CD4-positive, alpha-beta T cell (primary cell): Measurements from ENCODE around the gene TBCD. TPM values are rescaled to one million over a fixed set of nuclear protein-coding genes. Genes with fewer than 3 reads are reported as not detected.

Experiments used
- ATAC-seq: fragments of 200-7000 bp; cut with Tn5 transposase; one replicate; pipeline ENCODE4 v1.10.0; 2022; ENCODE audit warnings: mild to moderate bottlenecking; ENCODE audit not compliant: poor library complexity
- CTCF ChIA-PET: fragments of 350-600 bp; sonication (Branson Sonifier 250); formaldehyde crosslinking; loops from one replicate; lab custom pipeline; 2021; ENCODE audit warnings: antibody characterized with exemption, inconsistent platforms; lab: Charles Lee
- POLR2A ChIA-PET: fragments of 350-600 bp; sonication (Branson Sonifier 250); formaldehyde crosslinking; loops from one replicate; lab custom pipeline; 2021; ENCODE audit warnings: antibody characterized with exemption, inconsistent platforms; lab: Charles Lee
- DNase-seq, 14 experiments: peaks; one replicate each; pipeline ENCODE4 v3.0.0-alpha.2; 2013 to 2020; ENCODE audit warnings: mixed read lengths in 2 of 14
- H3K27ac ChIP-seq, 2 donors: one replicate each; pipeline versions ENCODE4 v1.5.1 to v1.7.0; 2013; ENCODE audit warnings: low read length in 2 of 2, low read depth in 1 of 2, mild to moderate bottlenecking in 1 of 2
- H3K27me3 ChIP-seq, 2 experiments: 1 replicate in 1 of 2; 2 replicates in 1 of 2; pipeline versions ENCODE4 v1.6.1 to v1.7.0; 2013; ENCODE audit warnings: low read length in 2 of 2, control low read depth in 1 of 2, mild to moderate bottlenecking in 1 of 2, moderate library complexity in 1 of 2; ENCODE audit not compliant: insufficient read depth in 2 of 2, control insufficient read depth in 1 of 2
- H3K36me3 ChIP-seq: one replicate; pipeline ENCODE4 v1.6.1; 2013; ENCODE audit warnings: low read length, control low read depth; ENCODE audit not compliant: insufficient read depth
- H3K4me1 ChIP-seq: one replicate; pipeline ENCODE4 v1.6.1; 2013; ENCODE audit warnings: low read length, control low read depth; ENCODE audit not compliant: insufficient read depth
- H3K4me3 ChIP-seq: one replicate; pipeline ENCODE4 v1.5.1; 2013; ENCODE audit warnings: mild to moderate bottlenecking, low read length, moderate library complexity
- H3K9me3 ChIP-seq, 2 experiments: 1 replicate in 1 of 2; 2 replicates in 1 of 2; pipeline versions ENCODE4 v1.6.1 to v1.7.0; 2013; ENCODE audit warnings: low read length in 2 of 2, mild to moderate bottlenecking in 2 of 2, control low read depth in 1 of 2, moderate library complexity in 1 of 2; ENCODE audit not compliant: control insufficient read depth in 1 of 2, insufficient read depth in 1 of 2
- H3K27ac Mint-ChIP-seq: one replicate; pipeline ENCODE4 v1.8.0; 2020; ENCODE audit warnings: mixed read lengths
- H3K27me3 Mint-ChIP-seq: one replicate; pipeline ENCODE4 v1.8.0; 2021; ENCODE audit warnings: mixed read lengths
- H3K36me3 Mint-ChIP-seq: one replicate; pipeline ENCODE4 v1.8.0; 2021; ENCODE audit warnings: low read depth, mixed read lengths
- H3K4me1 Mint-ChIP-seq: one replicate; pipeline ENCODE4 v1.8.0; 2021; ENCODE audit warnings: low read depth, mixed read lengths
- H3K4me3 Mint-ChIP-seq: one replicate; pipeline ENCODE4 v1.8.0; 2020; ENCODE audit warnings: mild to moderate bottlenecking, mixed read lengths
- H3K9me3 Mint-ChIP-seq: one replicate; pipeline ENCODE4 v1.8.0; 2020; ENCODE audit warnings: mixed read lengths
- intact Hi-C, 2 experiments: fragments of 100-400 bp; cut with DNase I in 1 of 2; cut with micrococcal nuclease in 1 of 2; formaldehyde crosslinking; loops; one replicate each; pipeline versions ENCODE4 v1.15.1 to v1.9.0; 2023 to 2025; cut with DNase I, micrococcal nuclease
- total RNA-seq, 174 experiments: library from RNA in 2 of 174; stranded (reverse) in 2 of 174; gene quantifications; one replicate each; pipeline ENCODE4 v1.2.3 and lab custom pipeline; 2021 to 2026
- TF ChIP-seq, protein P1 (sequence below): fragments of 200-600 bp; IDR thresholded peaks from one replicate; pipeline ENCODE4 v1.8.0; 2022; ENCODE audit warnings: antibody characterized with exemption, mild to moderate bottlenecking

TBCD gene
- total RNA-seq, 2 experiments from 2014 or later: 74.6 to 80.3 TPM

GRCh38 chr17:82828875-82829487, 77.1 kb downstream of the TBCD start:
- Histone ChIP-seq H3K27ac (no peak overlapping the region), H3K27me3 (no peaks in the 10 kb centered on the region), H3K36me3 (peaks cover 23% of the 10 kb centered on the region), H3K4me1 (peaks cover 3% of the 10 kb centered on the region), H3K4me3 (no peak overlapping the region), H3K9me3 (no peaks in the 10 kb centered on the region)
- H3K36me3 Mint-ChIP-seq: peaks cover 19% of the 10 kb centered on the region
- TF ChIP-seq, protein P1, sequence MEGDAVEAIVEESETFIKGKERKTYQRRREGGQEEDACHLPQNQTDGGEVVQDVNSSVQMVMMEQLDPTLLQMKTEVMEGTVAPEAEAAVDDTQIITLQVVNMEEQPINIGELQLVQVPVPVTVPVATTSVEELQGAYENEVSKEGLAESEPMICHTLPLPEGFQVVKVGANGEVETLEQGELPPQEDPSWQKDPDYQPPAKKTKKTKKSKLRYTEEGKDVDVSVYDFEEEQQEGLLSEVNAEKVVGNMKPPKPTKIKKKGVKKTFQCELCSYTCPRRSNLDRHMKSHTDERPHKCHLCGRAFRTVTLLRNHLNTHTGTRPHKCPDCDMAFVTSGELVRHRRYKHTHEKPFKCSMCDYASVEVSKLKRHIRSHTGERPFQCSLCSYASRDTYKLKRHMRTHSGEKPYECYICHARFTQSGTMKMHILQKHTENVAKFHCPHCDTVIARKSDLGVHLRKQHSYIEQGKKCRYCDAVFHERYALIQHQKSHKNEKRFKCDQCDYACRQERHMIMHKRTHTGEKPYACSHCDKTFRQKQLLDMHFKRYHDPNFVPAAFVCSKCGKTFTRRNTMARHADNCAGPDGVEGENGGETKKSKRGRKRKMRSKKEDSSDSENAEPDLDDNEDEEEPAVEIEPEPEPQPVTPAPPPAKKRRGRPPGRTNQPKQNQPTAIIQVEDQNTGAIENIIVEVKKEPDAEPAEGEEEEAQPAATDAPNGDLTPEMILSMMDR: no peak
- CTCF ChIA-PET: no interaction called here
- DNase-seq: no peak
- H3K4me3 Mint-ChIP-seq: no peak overlapping the region
- no peaks in the 10 kb centered on the region for H3K4me1 Mint-ChIP-seq
- no peaks in the 10 kb centered on the region for H3K27me3 Mint-ChIP-seq
- intact Hi-C loops: no loop called here
- H3K27ac Mint-ChIP-seq: no peak overlapping the region
- H3K9me3 Mint-ChIP-seq: no peaks in the 10 kb centered on the region
- no peak for ATAC-seq
- POLR2A ChIA-PET: no interaction called here

DNA sequence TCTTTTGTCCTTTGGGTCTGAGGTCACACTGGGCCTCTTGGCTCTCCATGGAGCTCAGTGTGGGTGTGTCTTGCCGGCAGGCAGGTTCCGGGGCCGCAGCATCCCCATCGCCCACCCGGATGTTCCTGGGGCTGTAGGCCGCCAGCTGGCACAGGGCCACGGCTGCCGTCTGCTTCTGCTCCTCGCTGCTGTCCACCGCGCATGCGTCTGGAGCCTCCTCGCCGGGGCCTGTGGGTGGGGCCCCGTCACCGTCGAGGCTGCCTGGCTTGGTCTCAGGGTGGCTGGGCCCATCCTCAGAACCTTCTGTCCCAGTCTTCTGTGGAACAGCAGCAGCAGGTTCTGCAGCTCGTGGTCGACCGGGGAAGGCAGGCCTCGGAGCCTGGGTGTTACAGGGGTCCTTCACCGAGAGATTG, 78.4 kb downstream of the TBCD start:
- intact Hi-C loops: no loop called here
- no peak overlapping the region for H3K27ac ChIP-seq
- POLR2A ChIA-PET: interaction anchor here (0.6 to 0.7 kb wide), 2 partner anchors 18 to 28 kb away, joined by 3 to 4 read pairs; no protein-coding TSS in a partner anchor
- TF ChIP-seq, protein P1: no peak
- H3K4me1 ChIP-seq: peaks cover 3% of the 10 kb centered on the region
- no peaks in the 10 kb centered on the region for H3K9me3 ChIP-seq
- H3K36me3 ChIP-seq: peaks cover 23% of the 10 kb centered on the region
- no peaks in the 10 kb centered on the region for H3K9me3 Mint-ChIP-seq
- no peaks in the 10 kb centered on the region for H3K27me3 ChIP-seq
- H3K4me1 Mint-ChIP-seq: no peaks in the 10 kb centered on the region
- CTCF ChIA-PET: no interaction called here
- H3K4me3 Mint-ChIP-seq: no peak overlapping the region
- no peaks in the 10 kb centered on the region for H3K27me3 Mint-ChIP-seq
- ATAC-seq (no peak), DNase-seq (no peak)
- H3K27ac Mint-ChIP-seq: no peak overlapping the region
- H3K4me3 ChIP-seq: no peak overlapping the region
- peaks cover 19% of the 10 kb centered on the region for H3K36me3 Mint-ChIP-seq

- Histone ChIP-seq H3K4me3 (no peak overlapping the region), H3K27ac (no peak overlapping the region), H3K9me3 (no peaks in the 10 kb centered on the region), H3K36me3 (peaks cover 23% of the 10 kb centered on the region), H3K27me3 (no peaks in the 10 kb centered on the region), H3K4me1 (peaks cover 3% of the 10 kb centered on the region)
- ChIA-PET POLR2A (no interaction called here), CTCF (no interaction called here)
- intact Hi-C loops: no loop called here
- no peaks in the 10 kb centered on the region for H3K4me1 Mint-ChIP-seq
- H3K27me3 Mint-ChIP-seq: no peaks in the 10 kb centered on the region
- H3K27ac Mint-ChIP-seq: no peak overlapping the region
- no peak overlapping the region for H3K4me3 Mint-ChIP-seq
- ATAC-seq: no peak
- no peak for DNase-seq
- TF ChIP-seq, protein P1: no peak
- H3K9me3 Mint-ChIP-seq: no peaks in the 10 kb centered on the region
- H3K36me3 Mint-ChIP-seq: peaks cover 19% of the 10 kb centered on the region
These were observed 79.4 kb downstream of the TBCD start for GRCh38 chr17:82831041-82831817.
